Measurements from ENCODE around the gene UFSP2.

Gene UFSP2

GRCh38 chr4:185424905-185425646 lies 688 bp downstream of the UFSP2 start:
- DNase-seq = peak; percentile 30

GRCh38 chr4:185421366-185422124 lies 4.2 kb downstream of the UFSP2 start:
- no peak for DNase-seq

- DNase-seq = no peak
These were observed 8.8 kb downstream of the UFSP2 start for GRCh38 chr4:185416955-185417354.

DNA sequence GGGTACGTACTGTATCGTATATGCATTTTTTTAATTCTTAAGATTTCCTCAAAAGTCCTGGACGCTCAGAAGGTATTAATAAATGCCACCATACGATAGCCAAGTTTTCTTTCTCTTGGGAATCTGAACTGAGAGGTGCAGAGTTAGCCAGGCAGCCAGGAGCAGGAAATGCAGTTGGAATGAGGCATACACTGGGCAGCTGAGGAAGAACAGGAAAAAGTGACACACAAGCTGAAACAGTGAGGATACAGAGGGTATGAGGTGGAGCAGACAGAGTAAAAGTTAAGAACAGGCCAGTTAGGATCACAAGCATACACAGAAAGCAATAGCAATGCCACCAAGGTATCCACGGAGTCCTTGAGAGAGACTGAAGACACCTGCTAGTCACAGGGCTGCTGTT lies 13.4 kb downstream of the UFSP2 start:
- DNase-seq = no peak

GRCh38 chr4:185411849-185412248 lies 13.9 kb downstream of the UFSP2 start:
- no peak for DNase-seq

- DNase-seq = no peak
These were observed 17.3 kb downstream of the UFSP2 start for GRCh38 chr4:185408432-185408831.

DNA sequence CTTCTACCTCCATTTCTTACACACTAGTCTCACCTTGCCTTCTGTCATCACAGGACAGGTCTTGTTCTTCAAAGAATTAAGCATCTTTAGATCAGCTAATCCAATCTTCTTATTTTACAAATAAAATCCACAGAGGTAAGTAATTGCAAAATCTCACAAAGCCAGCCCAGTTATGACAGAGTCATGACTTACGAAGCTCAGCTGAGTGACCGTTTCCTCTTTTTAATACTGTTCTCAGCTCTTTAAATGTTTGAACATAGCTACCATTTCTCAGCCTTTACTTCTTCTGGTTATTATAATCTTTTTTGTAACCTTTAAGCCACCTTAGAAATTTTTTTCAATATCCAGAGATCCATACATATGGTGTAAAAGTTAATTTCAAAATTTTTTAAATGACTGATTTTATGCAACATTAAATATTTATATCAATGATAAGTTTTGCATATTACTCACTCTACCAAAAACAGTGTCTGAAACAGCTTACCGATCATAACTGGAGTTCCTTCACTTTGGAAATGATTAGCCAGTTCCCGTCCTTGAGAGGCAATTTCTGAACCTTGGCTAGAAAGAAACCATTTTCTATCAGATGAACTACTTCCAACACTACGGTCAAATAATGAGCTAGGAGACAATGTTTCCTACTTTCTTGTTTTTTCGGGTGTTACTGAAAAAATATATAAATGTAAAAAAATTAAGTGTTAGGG lies 20.3 kb downstream of the UFSP2 start:
- DNase-seq = no peak

GRCh38 chr4:185404031-185404430 lies 21.7 kb downstream of the UFSP2 start:
- DNase-seq = no peak

DNA sequence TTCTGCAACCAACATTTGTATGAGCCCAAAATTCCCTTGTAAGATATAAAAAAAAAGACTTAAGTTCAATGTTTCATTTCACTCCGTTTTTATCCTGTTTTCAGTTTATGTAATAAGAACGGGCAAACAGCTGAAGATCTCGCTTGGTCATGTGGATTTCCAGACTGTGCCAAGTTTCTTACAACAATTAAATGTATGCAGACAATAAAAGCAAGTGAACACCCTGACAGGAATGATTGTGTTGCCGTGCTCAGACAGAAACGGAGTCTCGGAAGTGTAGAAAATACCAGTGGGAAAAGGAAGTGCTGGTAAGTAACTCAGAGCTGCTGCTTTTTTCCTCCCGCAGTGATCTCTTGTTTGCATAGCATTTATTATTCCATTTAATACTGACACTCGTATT lies 26.3 kb downstream of the UFSP2 start:
- no peak for DNase-seq

DNA sequence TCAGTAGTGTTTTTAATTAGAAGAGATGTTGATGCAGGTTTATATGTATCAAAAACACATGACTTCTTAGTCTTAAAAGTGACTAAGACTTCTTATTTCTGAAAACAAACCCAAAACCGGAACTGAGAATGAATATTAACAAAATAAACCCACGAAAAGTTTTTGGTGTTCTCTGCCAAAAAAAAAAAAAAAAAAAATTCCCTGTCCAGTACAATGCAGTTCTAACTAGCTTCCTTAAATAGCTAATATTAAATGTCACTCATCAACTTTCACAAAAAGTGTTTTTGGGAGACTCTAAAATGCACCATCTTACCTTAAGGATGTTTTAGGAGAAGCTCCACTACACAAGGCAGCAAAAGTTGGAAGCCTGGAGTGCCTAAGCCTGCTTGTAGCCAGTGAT lies 27.1 kb downstream of the UFSP2 start:
- no peak for DNase-seq

DNA sequence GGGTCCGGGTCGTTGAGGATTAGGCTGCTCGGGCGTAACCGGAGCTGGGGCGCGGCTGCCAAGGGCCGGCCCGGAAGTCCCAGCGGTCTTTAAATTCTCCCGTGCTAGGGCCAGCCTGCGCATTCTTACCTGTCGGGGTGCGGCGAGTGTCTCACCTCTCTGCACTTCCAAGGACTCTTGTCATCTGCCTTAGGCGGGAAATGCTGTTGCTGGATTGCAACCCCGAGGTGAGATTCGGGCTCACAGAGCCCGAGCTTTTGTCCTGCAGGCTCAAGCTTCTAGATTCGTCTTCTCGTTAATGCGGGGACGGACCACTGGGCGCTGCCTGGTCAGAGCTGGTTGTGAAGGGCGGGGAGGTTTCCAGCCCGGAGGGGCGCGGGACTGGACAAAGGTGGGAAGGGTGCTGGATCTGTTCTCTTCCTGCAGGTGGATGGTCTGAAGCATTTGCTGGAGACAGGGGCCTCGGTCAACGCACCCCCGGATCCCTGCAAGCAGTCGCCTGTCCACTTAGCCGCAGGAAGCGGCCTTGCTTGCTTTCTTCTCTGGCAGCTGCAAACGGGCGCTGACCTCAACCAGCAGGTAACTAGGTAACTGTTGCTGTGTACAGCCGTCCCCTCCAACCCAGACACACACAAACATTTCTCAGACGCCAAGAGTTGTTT lies 28.9 kb downstream of the UFSP2 start, which contains the start of gene ANKRD37:
Gene ANKRD37, plus strand, starts transcription at position 118 of the 662 bp plus-strand sequence. Its CDS starts 83 bp downstream, at position 201.
- DNase-seq = peak; percentile 64

GRCh38 chr4:185395956-185396723 lies 29.6 kb downstream of the UFSP2 start:
- DNase-seq = peak; percentile 96

- DNase-seq = no peak
These were observed 30.4 kb downstream of the UFSP2 start, which contains the start of gene LRP2BP for GRCh38 chr4:185395238-185395955. LRP2BP (minus strand) TSS chr4:185395924; CDS start chr4:185378186, 17,738 bp downstream.

DNA sequence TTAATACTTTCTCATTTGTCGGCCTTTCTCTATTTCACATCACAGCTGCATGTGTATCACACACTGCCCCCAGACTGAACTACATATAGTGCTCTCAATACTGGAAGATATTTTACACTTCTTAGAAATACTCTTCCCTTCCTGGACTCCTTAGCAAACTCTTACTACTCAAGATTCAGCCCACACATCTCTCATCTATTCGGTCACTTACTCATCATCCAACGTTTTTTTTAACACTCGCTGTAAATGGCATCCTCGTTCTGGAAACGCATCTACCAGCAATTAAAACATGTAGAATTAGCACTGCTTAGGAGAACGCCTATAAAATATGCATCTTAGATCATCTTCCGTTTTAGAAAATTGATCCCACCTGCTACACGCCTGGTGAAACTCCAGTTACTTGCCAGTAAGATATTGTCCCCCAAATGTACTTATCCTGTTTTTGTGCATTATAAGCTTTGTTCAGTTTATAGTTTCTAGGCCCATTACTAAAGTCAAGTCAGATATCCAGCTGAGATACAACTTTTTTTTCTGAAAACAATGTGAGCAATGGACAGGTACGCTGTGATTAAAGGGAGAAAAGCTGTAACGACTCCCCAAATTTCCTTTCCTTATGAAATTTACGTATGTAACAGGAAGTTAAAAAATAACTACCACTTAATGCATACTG lies 31.1 kb downstream of the UFSP2 start:
- DNase-seq = no peak

DNA sequence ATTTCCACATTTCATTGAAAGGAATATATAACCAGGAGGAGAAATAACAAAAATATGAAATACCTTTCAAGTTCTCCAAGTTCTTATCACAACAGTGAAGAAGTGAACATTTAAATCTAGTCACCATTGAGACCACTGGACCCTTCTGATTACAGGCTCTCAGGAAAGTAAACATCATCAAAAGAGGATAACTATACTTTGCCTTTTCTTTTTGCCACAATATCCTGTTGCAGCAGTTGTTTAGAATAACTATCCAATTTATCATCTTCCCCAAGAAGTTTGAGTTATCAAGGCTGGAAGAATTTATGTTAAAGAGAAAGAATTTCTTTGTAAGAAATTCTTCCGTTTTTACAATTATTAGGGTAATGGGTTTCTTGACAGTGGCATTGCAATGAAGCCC lies 33.6 kb downstream of the UFSP2 start:
- no peak for DNase-seq

DNA sequence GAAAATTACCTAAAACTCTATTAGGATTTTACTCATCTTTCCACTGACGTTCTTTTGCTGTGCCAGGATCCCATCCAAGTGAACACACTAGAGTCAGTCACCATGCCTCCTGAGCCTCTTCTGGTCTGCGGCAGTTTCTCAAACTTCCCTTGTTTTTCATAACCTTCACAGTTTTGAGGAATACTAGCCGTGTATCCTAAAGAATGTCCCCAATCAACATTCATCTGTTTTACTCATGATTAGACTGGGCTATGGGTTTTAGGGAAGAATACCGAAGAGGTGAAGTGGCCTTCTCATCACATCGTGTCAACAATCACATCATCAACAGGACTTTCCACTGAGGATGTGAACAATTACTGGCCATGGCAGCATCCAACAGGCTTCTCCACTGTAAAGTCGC lies 34.8 kb downstream of the UFSP2 start:
- DNase-seq = no peak

DNA sequence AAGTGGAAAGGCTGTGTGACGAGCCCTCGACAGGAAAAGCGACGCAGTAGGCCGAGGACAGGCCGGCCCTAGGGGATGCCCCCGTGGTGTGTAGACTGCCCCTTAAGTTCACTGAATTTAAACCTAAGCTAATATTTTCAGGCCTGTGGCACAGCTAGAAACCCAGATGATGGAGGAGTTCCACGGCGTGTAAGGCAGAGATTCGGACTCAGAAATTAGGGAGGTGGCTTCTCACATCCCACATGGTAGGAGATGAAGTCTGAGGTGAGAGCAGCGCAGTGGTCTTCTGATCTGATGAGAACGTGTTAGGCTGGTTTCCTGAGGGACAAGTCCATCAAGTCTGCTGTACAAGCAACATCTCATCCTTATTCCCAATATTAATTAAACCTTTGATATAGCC lies 37.8 kb downstream of the UFSP2 start:
- no peak for DNase-seq

- DNase-seq = no peak
These were observed 40.8 kb downstream of the UFSP2 start for GRCh38 chr4:185384930-185385331.

DNA sequence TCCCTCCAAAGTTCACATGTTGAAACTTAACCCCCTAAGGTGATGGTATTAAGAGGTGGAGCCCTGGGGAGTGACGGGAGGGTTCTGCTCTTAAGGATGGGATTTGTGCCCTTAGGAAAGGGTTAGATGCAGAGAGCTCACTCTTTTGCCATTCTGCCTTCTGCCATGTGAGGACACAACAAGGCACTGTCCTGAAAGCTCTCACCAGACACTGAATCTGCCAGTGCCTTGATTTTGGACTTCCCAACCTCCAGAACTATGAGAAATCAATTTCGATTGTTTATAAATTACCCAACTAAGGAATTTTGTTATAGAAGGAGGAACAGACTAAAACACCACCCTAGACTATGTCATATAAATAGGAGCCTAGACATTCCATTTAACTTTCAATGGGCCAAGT lies 41.7 kb downstream of the UFSP2 start:
- DNase-seq = no peak

DNA sequence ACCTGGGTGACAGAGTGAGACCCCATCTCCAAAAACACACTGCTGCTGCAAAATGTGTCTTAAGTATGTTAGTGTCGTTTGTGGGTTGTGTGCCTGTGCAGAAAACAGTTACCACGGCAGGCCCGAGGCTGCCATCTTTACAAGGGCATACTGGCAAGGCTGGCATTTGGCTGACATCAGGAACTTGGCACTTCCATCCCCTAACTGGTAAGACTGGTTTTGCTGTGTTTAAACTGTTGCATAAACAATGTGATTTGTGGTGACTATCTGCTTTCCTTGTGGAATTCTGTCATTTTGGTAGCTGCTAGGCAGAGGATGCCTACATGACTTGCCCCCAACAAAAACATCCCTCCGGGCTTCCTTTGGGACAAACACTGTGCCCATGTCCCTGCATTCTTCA lies 42.3 kb downstream of the UFSP2 start:
- DNase-seq = no peak

DNA sequence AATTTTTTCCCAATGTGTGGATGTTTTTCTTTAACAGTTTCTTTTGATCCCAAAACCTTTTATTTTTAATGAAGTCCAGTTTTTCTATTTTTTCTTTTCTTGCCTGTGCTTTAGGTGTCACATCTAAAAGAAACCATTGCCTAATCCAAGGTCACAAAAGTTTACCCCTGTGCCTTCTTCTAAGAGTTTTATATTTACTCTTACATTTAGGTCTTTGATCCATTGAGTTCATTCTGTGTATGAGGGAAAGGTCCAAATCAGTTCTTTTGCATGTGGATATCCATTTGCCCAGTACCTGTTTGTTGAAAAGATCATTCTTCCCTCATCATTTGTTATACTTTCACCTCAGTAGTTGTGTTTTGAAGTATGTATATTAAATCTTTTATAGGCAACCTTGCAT lies 43.0 kb downstream of the UFSP2 start:
- no peak for DNase-seq

All from COR-L47 (cell line).